ENCODE results near the gene MAML3.

Gene MAML3

GRCh38 chr4:139768366-139768765 lies 385.6 kb downstream of the MAML3 start:
- FAIRE-seq = no peak

- FAIRE-seq = no peak
Measured at GRCh38 chr4:139767585-139767984, 386.4 kb downstream of the MAML3 start.

- FAIRE-seq = no peak
Measured at GRCh38 chr4:139767168-139767567, 386.8 kb downstream of the MAML3 start.

- FAIRE-seq = no peak
Measured at GRCh38 chr4:139764686-139765310, 389.2 kb downstream of the MAML3 start.

GRCh38 chr4:139764182-139764581 lies 389.8 kb downstream of the MAML3 start:
- no peak for FAIRE-seq

GRCh38 chr4:139763672-139764071 lies 390.3 kb downstream of the MAML3 start:
- peak; percentile 77 for FAIRE-seq

- no peak for FAIRE-seq
Measured at GRCh38 chr4:139763205-139763604, 390.8 kb downstream of the MAML3 start.

- FAIRE-seq = no peak
Measured at GRCh38 chr4:139762720-139763119, 391.3 kb downstream of the MAML3 start.

GRCh38 chr4:139761461-139761860 lies 392.5 kb downstream of the MAML3 start:
- FAIRE-seq = no peak

GRCh38 chr4:139760567-139760966 lies 393.4 kb downstream of the MAML3 start:
- FAIRE-seq = no peak

- FAIRE-seq = no peak
Measured at GRCh38 chr4:139759097-139759496, 394.9 kb downstream of the MAML3 start.

- no peak for FAIRE-seq
Measured at GRCh38 chr4:139756391-139757180, 397.4 kb downstream of the MAML3 start.

GRCh38 chr4:139754938-139755337 lies 399.0 kb downstream of the MAML3 start:
- no peak for FAIRE-seq

GRCh38 chr4:139753686-139754085 lies 400.3 kb downstream of the MAML3 start:
- FAIRE-seq = peak; percentile 43

- no peak for FAIRE-seq
Measured at GRCh38 chr4:139749835-139750498, 404.0 kb downstream of the MAML3 start.

- FAIRE-seq = no peak
Measured at GRCh38 chr4:139749338-139749737, 404.6 kb downstream of the MAML3 start.

- FAIRE-seq = no peak
Measured at GRCh38 chr4:139746431-139747171, 407.4 kb downstream of the MAML3 start.

- FAIRE-seq = no peak
Measured at GRCh38 chr4:139745111-139745639, 408.8 kb downstream of the MAML3 start.

GRCh38 chr4:139744232-139744631 lies 409.8 kb downstream of the MAML3 start:
- no peak for FAIRE-seq

GRCh38 chr4:139743027-139743426 lies 411.0 kb downstream of the MAML3 start:
- no peak for FAIRE-seq

GRCh38 chr4:139740531-139741041 lies 413.4 kb downstream of the MAML3 start:
- peak; percentile 89 for FAIRE-seq

- FAIRE-seq = no peak
Measured at GRCh38 chr4:139740121-139740520, 413.9 kb downstream of the MAML3 start.

All from islet of Langerhans (tissue), 1 donor.